HG02678 (cell line): Measurements from ENCODE around the gene GFPT2.

Experiments used
- ATAC-seq: cut with Tn5 transposase; IDR thresholded peaks from one replicate; pipeline ENCODE4 v1.9.1; 2021; ENCODE audit warnings: mild to moderate bottlenecking, moderate library complexity; ENCODE audit not compliant: unreplicated experiment

The GFPT2 gene

GRCh38 chr5:180379355-180380070 lies 26.4 kb upstream of the GFPT2 start:
- ATAC-seq: no peak

GRCh38 chr5:180378438-180379344 lies 25.6 kb upstream of the GFPT2 start:
- ATAC-seq: no peak

- no peak for ATAC-seq
Observed at GRCh38 chr5:180377556-180378197, 24.5 kb upstream of the GFPT2 start.

GRCh38 chr5:180376511-180376910 lies 23.4 kb upstream of the GFPT2 start:
- ATAC-seq: no peak

GRCh38 chr5:180375955-180376354 lies 22.8 kb upstream of the GFPT2 start:
- ATAC-seq: no peak

GRCh38 chr5:180375291-180375690 lies 22.2 kb upstream of the GFPT2 start:
- ATAC-seq: no peak

GRCh38 chr5:180373870-180374269 lies 20.7 kb upstream of the GFPT2 start:
- no peak for ATAC-seq

GRCh38 chr5:180373454-180373853 lies 20.3 kb upstream of the GFPT2 start:
- no peak for ATAC-seq

- ATAC-seq: no peak
Observed at GRCh38 chr5:180371949-180372348, 18.8 kb upstream of the GFPT2 start.

GRCh38 chr5:180370861-180371641 lies 17.9 kb upstream of the GFPT2 start:
- ATAC-seq: no peak

- no peak for ATAC-seq
Observed at GRCh38 chr5:180367991-180368390, 14.9 kb upstream of the GFPT2 start.

- no peak for ATAC-seq
Observed at GRCh38 chr5:180367300-180367699, 14.2 kb upstream of the GFPT2 start.

- no peak for ATAC-seq
Observed at GRCh38 chr5:180366326-180366725, 13.2 kb upstream of the GFPT2 start.

- no peak for ATAC-seq
Observed at GRCh38 chr5:180365829-180366228, 12.7 kb upstream of the GFPT2 start.

- no peak for ATAC-seq
Observed at GRCh38 chr5:180364306-180364856, 11.2 kb upstream of the GFPT2 start.

- ATAC-seq: no peak
Observed at GRCh38 chr5:180360078-180360957, 7.2 kb upstream of the GFPT2 start.

- ATAC-seq: no peak
Observed at GRCh38 chr5:180358694-180359093, 5.6 kb upstream of the GFPT2 start.

GRCh38 chr5:180358179-180358578 lies 5.0 kb upstream of the GFPT2 start:
- no peak for ATAC-seq

GRCh38 chr5:180354966-180355365 lies 1.8 kb upstream of the GFPT2 start:
- no peak for ATAC-seq
